Measurements from ENCODE around the gene A4GALT. TPM values are rescaled to one million over a fixed set of nuclear protein-coding genes. Genes with fewer than 3 reads are reported as not detected.

Gene A4GALT
- total RNA-seq, 1 donor from 2014 or later, result 94.9 TPM

- peaks cover 5% of the 10 kb centered on the region for H3K4me1 ChIP-seq
- H3K27me3 ChIP-seq (ENCODE audit: low read depth), result no peaks in the 10 kb centered on the region
- intact Hi-C loops (cut with micrococcal nuclease), result no loop called here
- no peak overlapping the region for H3K27ac ChIP-seq (replicated peaks)
- no peak overlapping the region for H3K4me3 ChIP-seq
- H3K9me3 ChIP-seq (replicated peaks), result no peaks in the 10 kb centered on the region
- TF ChIP-seq, protein P1, sequence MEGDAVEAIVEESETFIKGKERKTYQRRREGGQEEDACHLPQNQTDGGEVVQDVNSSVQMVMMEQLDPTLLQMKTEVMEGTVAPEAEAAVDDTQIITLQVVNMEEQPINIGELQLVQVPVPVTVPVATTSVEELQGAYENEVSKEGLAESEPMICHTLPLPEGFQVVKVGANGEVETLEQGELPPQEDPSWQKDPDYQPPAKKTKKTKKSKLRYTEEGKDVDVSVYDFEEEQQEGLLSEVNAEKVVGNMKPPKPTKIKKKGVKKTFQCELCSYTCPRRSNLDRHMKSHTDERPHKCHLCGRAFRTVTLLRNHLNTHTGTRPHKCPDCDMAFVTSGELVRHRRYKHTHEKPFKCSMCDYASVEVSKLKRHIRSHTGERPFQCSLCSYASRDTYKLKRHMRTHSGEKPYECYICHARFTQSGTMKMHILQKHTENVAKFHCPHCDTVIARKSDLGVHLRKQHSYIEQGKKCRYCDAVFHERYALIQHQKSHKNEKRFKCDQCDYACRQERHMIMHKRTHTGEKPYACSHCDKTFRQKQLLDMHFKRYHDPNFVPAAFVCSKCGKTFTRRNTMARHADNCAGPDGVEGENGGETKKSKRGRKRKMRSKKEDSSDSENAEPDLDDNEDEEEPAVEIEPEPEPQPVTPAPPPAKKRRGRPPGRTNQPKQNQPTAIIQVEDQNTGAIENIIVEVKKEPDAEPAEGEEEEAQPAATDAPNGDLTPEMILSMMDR (IDR thresholded peaks at IDR 0.05; ENCODE audit: borderline replicate concordance), result no peak
- DNase-seq, result no peak
- H3K36me3 ChIP-seq, result no peaks in the 10 kb centered on the region
These were observed 66.7 kb downstream of the A4GALT start for GRCh38 chr22:42653999-42654398.

DNA sequence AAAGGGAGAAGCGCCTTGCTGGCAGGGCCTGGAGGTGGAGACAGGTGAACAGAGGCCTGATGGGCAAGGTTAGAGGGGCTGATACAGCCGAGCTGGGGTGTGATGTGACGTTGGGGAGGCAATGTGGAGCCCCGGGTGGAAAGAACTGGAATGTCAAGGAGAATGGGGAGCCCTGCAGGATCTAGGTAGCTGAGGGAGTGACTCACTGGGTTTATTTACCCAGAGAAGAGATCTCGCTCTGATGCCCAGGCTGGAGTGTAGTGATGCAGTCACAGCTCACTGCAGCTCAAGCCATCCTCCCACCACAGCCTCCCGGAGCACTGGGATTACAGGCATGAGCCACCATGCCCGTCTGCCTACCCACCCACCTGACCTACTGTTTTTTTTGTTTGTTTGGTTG lies 69.5 kb downstream of the A4GALT start:
- Histone ChIP-seq H3K9me3 (replicated peaks) (no peaks in the 10 kb centered on the region), H3K36me3 (no peaks in the 10 kb centered on the region), H3K27me3 (ENCODE audit: low read depth) (no peaks in the 10 kb centered on the region), H3K4me3 (no peak overlapping the region), H3K4me1 (peaks cover 33% of the 10 kb centered on the region), H3K27ac (replicated peaks) (no peak overlapping the region)
- intact Hi-C loops (cut with micrococcal nuclease), result no loop called here
- TF ChIP-seq, protein P1 (IDR thresholded peaks at IDR 0.05; ENCODE audit: borderline replicate concordance), result no peak
- no peak for DNase-seq

DNA sequence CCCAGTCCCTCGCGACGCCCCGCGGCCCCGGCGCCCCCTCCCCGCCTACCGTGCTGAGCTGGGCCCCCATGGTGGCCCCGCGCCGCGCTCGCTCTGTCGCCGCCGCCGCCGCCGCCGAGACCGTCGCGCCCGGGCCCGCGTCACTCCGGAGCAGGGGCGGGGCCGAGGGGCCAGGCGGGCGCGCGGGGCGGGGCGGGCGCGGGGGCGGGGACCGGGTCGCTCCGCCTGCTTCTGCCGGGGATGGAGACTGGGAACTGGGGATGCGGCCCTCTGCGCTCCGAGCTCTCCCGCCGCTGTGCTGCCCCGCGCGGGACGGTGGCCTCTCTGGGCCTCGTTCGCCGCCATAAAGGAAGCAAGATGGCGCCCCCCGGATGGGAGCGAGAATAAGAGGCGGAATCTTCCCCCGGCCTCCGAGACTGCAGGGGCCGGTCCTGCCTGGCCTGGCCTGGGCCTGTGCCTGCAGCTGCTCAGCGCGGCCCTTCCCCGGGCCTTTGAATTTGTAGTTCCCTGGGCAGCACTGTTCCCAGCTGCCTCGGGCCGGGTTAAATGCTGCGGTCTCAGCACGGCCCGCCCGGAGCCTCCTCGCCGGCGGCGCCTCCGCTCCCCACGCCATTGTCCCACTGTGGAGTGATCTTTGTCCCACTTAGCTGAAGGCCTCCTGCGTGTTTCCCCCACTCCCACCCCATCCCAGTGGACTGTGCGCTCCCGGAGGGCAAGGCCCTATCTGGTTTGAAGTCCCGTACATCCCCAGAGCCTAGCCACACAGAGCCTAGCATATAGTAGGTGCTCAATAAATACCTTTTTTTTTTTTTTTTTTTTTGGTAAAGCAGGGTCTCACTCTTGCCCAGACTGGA lies 71.2 kb downstream of the A4GALT start, which contains the start of gene CYB5R3:
Gene CYB5R3 (minus strand): TSS at position 147 of the 854 bp plus-strand sequence. CDS start 77 bp downstream, at position 70.
- Histone ChIP-seq H3K4me3 (peak within 1 kb of the TSS; percentile 78), H3K4me1 (peaks cover 50% of the 10 kb centered on the region), H3K27me3 (ENCODE audit: low read depth) (no peaks in the 10 kb centered on the region), H3K36me3 (no peaks in the 10 kb centered on the region), H3K9me3 (replicated peaks) (no peaks in the 10 kb centered on the region), H3K27ac (replicated peaks) (peak within 1 kb of the TSS; percentile 94)
- DNase-seq, result peak; percentile 89
- intact Hi-C loops (cut with micrococcal nuclease), result no loop called here
- TF ChIP-seq, protein P1 (IDR thresholded peaks at IDR 0.05; ENCODE audit: borderline replicate concordance), result no peak

GRCh38 chr22:42648368-42649245 lies 72.1 kb downstream of the A4GALT start:
- peak overlapping the region; percentile 78 for H3K4me3 ChIP-seq
- peaks cover 59% of the 10 kb centered on the region for H3K4me1 ChIP-seq
- peak overlapping the region; percentile 94 for H3K27ac ChIP-seq (replicated peaks)
- peak; percentile 74 for DNase-seq
- H3K9me3 ChIP-seq (replicated peaks), result no peaks in the 10 kb centered on the region
- intact Hi-C loops (cut with micrococcal nuclease), result no loop called here
- TF ChIP-seq, protein P1 (IDR thresholded peaks at IDR 0.05; ENCODE audit: borderline replicate concordance), result no peak
- H3K36me3 ChIP-seq, result no peaks in the 10 kb centered on the region
- no peaks in the 10 kb centered on the region for H3K27me3 ChIP-seq (ENCODE audit: low read depth)

DNA sequence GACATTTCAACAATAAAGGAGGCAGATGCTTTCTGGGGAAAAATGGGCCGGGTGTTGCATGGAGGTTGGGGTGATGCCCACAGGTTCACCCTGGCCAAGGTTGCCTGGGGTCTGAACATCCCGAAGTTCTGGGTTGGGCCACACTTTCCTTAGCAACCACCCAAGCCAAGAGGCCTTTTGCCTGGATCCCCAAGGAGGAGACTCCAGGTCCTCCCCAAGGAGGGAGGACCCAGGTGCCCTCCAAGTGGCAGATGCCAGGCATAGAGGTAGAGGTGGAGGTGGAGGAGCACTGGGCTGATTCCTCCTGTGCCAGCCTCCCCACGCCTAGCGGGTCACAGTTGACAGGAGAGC lies 72.7 kb downstream of the A4GALT start:
- peak overlapping the region; percentile 78 for H3K4me3 ChIP-seq
- no peaks in the 10 kb centered on the region for H3K36me3 ChIP-seq
- no peaks in the 10 kb centered on the region for H3K9me3 ChIP-seq (replicated peaks)
- intact Hi-C loops (cut with micrococcal nuclease), result no loop called here
- peaks cover 65% of the 10 kb centered on the region for H3K4me1 ChIP-seq
- H3K27ac ChIP-seq (replicated peaks), result peak overlapping the region; percentile 94
- H3K27me3 ChIP-seq (ENCODE audit: low read depth), result no peaks in the 10 kb centered on the region
- no peak for DNase-seq
- TF ChIP-seq, protein P1 (IDR thresholded peaks at IDR 0.05; ENCODE audit: borderline replicate concordance), result no peak

All from left ventricle myocardium inferior (tissue), 1 donor.